ENCODE data around the gene GNPDA1. TPM values are rescaled to one million over a fixed set of nuclear protein-coding genes. Genes with fewer than 3 reads are reported as not detected.
A peak's percentile ranks its signal among the peaks of the same experiment; 100 is the strongest.

GNPDA1 gene
- total and polyA plus RNA-seq, 7 experiments from 2014 or later = 13.3 to 60.4 (median 28.5) TPM

DNA sequence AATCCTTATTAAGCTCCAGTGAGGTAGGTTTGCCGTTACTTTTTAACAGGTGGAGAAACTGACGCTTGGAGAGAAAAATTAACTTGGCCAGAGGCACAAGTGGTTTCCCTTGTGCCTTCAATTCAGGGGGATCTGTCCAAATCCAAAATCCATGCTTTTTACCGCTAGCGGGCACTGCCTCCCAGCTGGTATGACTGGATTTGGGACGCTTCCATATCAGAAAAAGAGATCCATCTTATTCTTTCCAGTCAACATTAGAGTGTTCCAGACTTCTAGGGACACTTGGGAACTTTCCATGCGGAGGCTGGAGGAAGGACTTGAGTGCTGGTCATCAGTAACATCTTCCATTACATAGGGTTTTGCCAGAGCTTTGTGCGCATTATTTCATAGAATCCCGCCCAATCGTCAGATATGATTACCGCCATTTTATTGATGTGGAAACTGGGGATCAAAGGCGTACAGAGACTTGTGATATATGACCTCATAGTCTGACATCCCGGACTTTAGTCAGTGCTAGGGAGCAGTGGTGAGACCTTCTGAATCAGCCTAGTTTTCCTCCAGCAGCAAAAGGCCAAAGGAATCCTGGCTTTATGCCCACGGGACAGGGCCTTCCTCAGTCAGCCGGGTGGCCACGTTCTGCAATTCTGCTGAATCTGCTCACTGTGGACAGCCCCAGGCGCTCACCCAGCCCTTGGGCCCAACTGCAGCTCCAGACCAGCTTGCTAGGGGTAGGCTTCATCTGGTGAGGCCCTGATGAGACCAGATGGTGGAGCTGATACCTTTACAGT, 1.1 kb upstream of the GNPDA1 start:
- no peaks in the 10 kb centered on the region for H3K27me3 ChIP-seq (ENCODE audit: control insufficient read depth in 2 of 2, insufficient read depth in 2 of 2, low read length in 2 of 2)
- DNase-seq (no peak), ATAC-seq (no peak)
- peaks cover 34 to 86% (median 79%) of the 10 kb centered on the region in 7 donors for H3K4me1 Mint-ChIP-seq
- peaks cover 0 to 3% (median 0%) of the 10 kb centered on the region in 11 donors for H3K9me3 Mint-ChIP-seq
- peak overlapping the region; percentile 74 to 93 (median 86) for H3K4me3 Mint-ChIP-seq
- CTCF ChIA-PET = interaction anchor here (0.5 to 7.6 kb wide), 13 partner anchors 10 to 130 kb away, joined by 3 to 82 read pairs (median 4); partner anchors contain the start of gene NDFIP1
- H3K4me1 ChIP-seq (ENCODE audit: control insufficient read depth in 2 of 2, insufficient read depth in 2 of 2, low read length in 2 of 2) = peaks cover 47 to 51% of the 10 kb centered on the region in 2 donors
- peaks cover 0 to 6% (median 0%) of the 10 kb centered on the region in 3 experiments for H3K36me3 ChIP-seq (ENCODE audit: control insufficient read depth in 2 of 3, insufficient read depth in 3 of 3, low read length in 3 of 3)
- peak overlapping the region; percentile 84 to 93 (median 90) for H3K27ac Mint-ChIP-seq
- peaks cover 0 to 14% (median 5%) of the 10 kb centered on the region in 5 donors for H3K36me3 Mint-ChIP-seq
- POLR2A ChIA-PET = interaction anchor here (0.5 to 7.0 kb wide), 12 partner anchors 10 to 422 kb away, joined by 3 to 80 read pairs (median 6); partner anchors contain the start of genes NDFIP1 and RNF14
- intact Hi-C loops (cut with micrococcal nuclease) = loop anchor here (2.0 to 10.0 kb wide), 5 partner anchors 13 to 991 kb away; partner anchors contain the start of gene DELE1 (in 1 of the 2)
- H3K9me3 ChIP-seq (ENCODE audit: control insufficient read depth in 2 of 3, low read length in 3 of 3) = no peaks in the 10 kb centered on the region
- no peaks in the 10 kb centered on the region for H3K27me3 Mint-ChIP-seq
- no peak overlapping the region for H3K4me3 ChIP-seq (ENCODE audit: low read length)
- H3K27ac ChIP-seq (ENCODE audit: low read depth, low read length) = no peak overlapping the region

DNA sequence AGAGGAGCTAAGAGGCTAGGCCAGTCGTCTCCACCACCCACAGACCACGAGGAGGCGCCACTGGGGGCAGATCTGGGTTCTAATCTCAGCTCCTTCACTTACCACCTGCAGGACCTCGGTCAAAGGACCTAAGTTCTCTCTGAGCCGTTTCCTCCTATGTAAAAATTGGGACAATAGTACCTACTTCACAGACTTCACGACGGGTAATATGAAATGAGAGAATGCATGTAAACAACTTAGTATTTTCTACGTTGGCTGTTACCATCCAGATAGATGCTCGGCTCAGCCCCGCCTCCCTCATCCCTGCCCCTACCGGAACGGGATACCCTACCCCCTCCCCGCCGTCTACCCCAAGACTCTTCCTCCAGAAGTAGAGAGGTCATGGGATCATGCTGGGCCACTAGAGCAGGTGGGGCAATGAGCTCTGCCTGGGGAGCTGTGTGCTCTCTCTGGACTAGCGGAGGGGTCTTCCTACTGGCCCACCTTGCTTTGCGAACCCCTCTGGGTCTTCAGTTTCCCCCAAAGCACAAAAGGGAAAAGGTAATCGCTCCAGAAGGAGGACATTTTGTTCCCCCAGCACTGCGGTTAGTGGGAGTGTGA, 541 bp downstream of the GNPDA1 start:
- Mint-ChIP-seq H3K27me3 (no peaks in the 10 kb centered on the region), H3K4me3 (peak overlapping the region; percentile 76 to 93 (median 87)), H3K27ac (peak overlapping the region; percentile 86 to 90 (median 88)), H3K9me3 (peaks cover 0 to 3% (median 0%) of the 10 kb centered on the region in 11 donors), H3K36me3 (peaks cover 4 to 24% (median 5%) of the 10 kb centered on the region in 5 donors), H3K4me1 (peaks cover 40 to 86% (median 80%) of the 10 kb centered on the region in 7 donors)
- H3K9me3 ChIP-seq (ENCODE audit: control insufficient read depth in 2 of 3, low read length in 3 of 3) = no peaks in the 10 kb centered on the region
- peaks cover 0 to 6% (median 0%) of the 10 kb centered on the region in 3 experiments for H3K36me3 ChIP-seq (ENCODE audit: control insufficient read depth in 2 of 3, insufficient read depth in 3 of 3, low read length in 3 of 3)
- peaks cover 41 to 56% of the 10 kb centered on the region in 2 donors for H3K4me1 ChIP-seq (ENCODE audit: control insufficient read depth in 2 of 2, insufficient read depth in 2 of 2, low read length in 2 of 2)
- ATAC-seq (peak; percentile 10), DNase-seq (peak in 5 of 9 donors; percentile 25 to 69 (median 29))
- ChIA-PET CTCF (interaction anchor here (0.6 to 7.6 kb wide), 18 partner anchors 9 to 144 kb away, joined by 3 to 82 read pairs (median 5); partner anchors contain the start of gene RNF14), POLR2A (interaction anchor here (0.6 to 7.0 kb wide), 21 partner anchors 8 to 131 kb away, joined by 3 to 80 read pairs (median 3); partner anchors contain the start of genes NDFIP1 and RNF14)
- H3K27ac ChIP-seq (ENCODE audit: low read depth, low read length) = peak overlapping the region; percentile 76
- intact Hi-C loops (cut with micrococcal nuclease) = loop anchor here (1.0 to 10.0 kb wide), 6 partner anchors 90 to 993 kb away; partner anchors contain the start of gene DELE1 (in 1 of the 2)
- H3K27me3 ChIP-seq (ENCODE audit: control insufficient read depth in 2 of 2, insufficient read depth in 2 of 2, low read length in 2 of 2) = no peaks in the 10 kb centered on the region
- peak overlapping the region; percentile 68 for H3K4me3 ChIP-seq (ENCODE audit: low read length)

DNA sequence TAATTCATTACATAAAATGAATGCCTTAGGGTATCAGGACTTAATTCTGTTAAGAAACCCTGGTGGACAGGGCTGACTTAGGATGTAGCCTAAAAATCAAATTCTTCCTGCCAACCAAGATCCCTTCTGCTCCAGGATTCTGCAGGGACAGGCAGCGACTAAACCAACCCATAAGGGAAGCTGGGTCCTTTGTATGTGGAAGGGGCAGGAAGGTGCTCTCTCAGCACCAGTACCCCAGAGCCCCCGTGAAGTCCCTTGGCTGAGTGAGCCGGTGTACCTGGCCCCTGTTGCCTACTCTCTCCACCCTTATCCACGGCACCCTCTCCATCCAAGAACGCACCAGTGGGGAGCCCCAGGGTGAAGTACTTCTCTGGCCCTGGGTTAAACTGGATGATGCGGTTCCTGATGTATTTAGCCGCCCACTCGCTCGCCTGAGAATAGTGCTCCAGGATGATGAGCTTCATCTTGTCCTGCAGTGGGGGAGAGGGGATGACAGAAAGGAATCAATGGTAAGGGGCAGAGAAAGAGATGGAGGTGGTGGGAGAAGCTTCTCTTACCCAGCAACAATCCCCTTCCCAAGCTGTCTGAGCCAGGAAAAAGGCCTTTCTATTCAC, 1.1 kb downstream of the GNPDA1 start:
- peaks cover 43 to 86% (median 81%) of the 10 kb centered on the region in 7 donors for H3K4me1 Mint-ChIP-seq
- DNase-seq (no peak), ATAC-seq (no peak)
- no peak overlapping the region for H3K27ac ChIP-seq (ENCODE audit: low read depth, low read length)
- H3K27me3 ChIP-seq (ENCODE audit: control insufficient read depth in 2 of 2, insufficient read depth in 2 of 2, low read length in 2 of 2) = no peaks in the 10 kb centered on the region
- ChIA-PET CTCF (interaction anchor here (0.6 to 7.6 kb wide), 18 partner anchors 9 to 143 kb away, joined by 3 to 82 read pairs (median 5); partner anchors contain the start of gene RNF14), POLR2A (interaction anchor here (0.6 to 7.0 kb wide), 17 partner anchors 9 to 132 kb away, joined by 3 to 80 read pairs (median 4); partner anchors contain the start of genes NDFIP1 and RNF14)
- H3K27me3 Mint-ChIP-seq = no peaks in the 10 kb centered on the region
- H3K27ac Mint-ChIP-seq = peak overlapping the region; percentile 86 to 90 (median 88)
- peaks cover 4 to 28% (median 10%) of the 10 kb centered on the region in 5 donors for H3K36me3 Mint-ChIP-seq
- no peaks in the 10 kb centered on the region for H3K9me3 ChIP-seq (ENCODE audit: control insufficient read depth in 2 of 3, low read length in 3 of 3)
- H3K4me3 Mint-ChIP-seq = peak overlapping the region; percentile 76 to 93 (median 87)
- H3K4me3 ChIP-seq (ENCODE audit: low read length) = peak overlapping the region; percentile 68
- intact Hi-C loops (cut with micrococcal nuclease) = loop anchor here (1.0 to 10.0 kb wide), 6 partner anchors 89 to 993 kb away; partner anchors contain the start of gene DELE1 (in 1 of the 2)
- H3K36me3 ChIP-seq (ENCODE audit: control insufficient read depth in 2 of 3, insufficient read depth in 3 of 3, low read length in 3 of 3) = peaks cover 0 to 6% (median 0%) of the 10 kb centered on the region in 3 experiments
- peaks cover 39 to 58% of the 10 kb centered on the region in 2 donors for H3K4me1 ChIP-seq (ENCODE audit: control insufficient read depth in 2 of 2, insufficient read depth in 2 of 2, low read length in 2 of 2)
- peaks cover 0 to 3% (median 0%) of the 10 kb centered on the region in 11 donors for H3K9me3 Mint-ChIP-seq

DNA sequence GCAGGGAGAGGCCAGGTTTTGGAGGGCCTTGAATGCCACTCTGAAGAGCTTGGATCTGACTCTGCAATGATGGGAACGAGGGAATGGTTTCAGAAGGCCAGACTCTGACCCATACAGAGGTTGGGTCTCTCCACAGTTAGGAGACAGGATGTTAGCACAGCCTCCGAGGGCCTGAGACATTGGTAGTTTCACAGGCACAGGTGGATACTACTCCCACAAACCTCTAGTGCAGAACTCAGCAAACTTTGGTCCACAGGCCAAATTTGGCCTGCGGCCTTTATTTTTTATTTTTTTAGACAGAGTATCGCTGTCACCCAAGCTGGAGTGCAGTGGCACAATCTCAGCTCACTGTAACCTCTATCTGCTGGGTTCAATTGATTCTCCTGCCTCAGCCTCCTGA, 2.9 kb downstream of the GNPDA1 start:
- DNase-seq = no peak
- Mint-ChIP-seq H3K36me3 (peaks cover 4 to 44% (median 19%) of the 10 kb centered on the region in 5 donors), H3K27me3 (no peaks in the 10 kb centered on the region), H3K4me3 (peak overlapping the region in 1 of 10 donors; percentile 36), H3K9me3 (peaks cover 0 to 3% (median 0%) of the 10 kb centered on the region in 11 donors), H3K4me1 (peaks cover 27 to 85% (median 80%) of the 10 kb centered on the region in 7 donors), H3K27ac (peak overlapping the region in 8 of 9 donors; percentile 3 to 89 (median 64))
- peaks cover 22 to 58% of the 10 kb centered on the region in 2 donors for H3K4me1 ChIP-seq (ENCODE audit: control insufficient read depth in 2 of 2, insufficient read depth in 2 of 2, low read length in 2 of 2)
- intact Hi-C loops (cut with micrococcal nuclease) = loop anchor here (5.0 to 10.0 kb wide), 5 partner anchors 88 to 995 kb away; partner anchors contain the start of genes DELE1 (in 1 of the 2) and SPRY4 (in 1 of the 2)
- H3K9me3 ChIP-seq (ENCODE audit: control insufficient read depth in 2 of 3, low read length in 3 of 3) = no peaks in the 10 kb centered on the region
- POLR2A ChIA-PET = interaction anchor here (0.5 to 1.6 kb wide), 4 partner anchors 15 to 423 kb away, joined by 3 to 4 read pairs (median 3); no protein-coding TSS in a partner anchor
- no peak overlapping the region for H3K4me3 ChIP-seq (ENCODE audit: low read length)
- CTCF ChIA-PET = interaction anchor here (1.2 to 7.6 kb wide), 5 partner anchors 9 to 134 kb away, joined by 3 to 82 read pairs (median 4); no protein-coding TSS in a partner anchor
- H3K27me3 ChIP-seq (ENCODE audit: control insufficient read depth in 2 of 2, insufficient read depth in 2 of 2, low read length in 2 of 2) = no peaks in the 10 kb centered on the region
- no peak overlapping the region for H3K27ac ChIP-seq (ENCODE audit: low read depth, low read length)
- peaks cover 0 to 9% (median 6%) of the 10 kb centered on the region in 3 experiments for H3K36me3 ChIP-seq (ENCODE audit: control insufficient read depth in 2 of 3, insufficient read depth in 3 of 3, low read length in 3 of 3)
- no peak for ATAC-seq

DNA sequence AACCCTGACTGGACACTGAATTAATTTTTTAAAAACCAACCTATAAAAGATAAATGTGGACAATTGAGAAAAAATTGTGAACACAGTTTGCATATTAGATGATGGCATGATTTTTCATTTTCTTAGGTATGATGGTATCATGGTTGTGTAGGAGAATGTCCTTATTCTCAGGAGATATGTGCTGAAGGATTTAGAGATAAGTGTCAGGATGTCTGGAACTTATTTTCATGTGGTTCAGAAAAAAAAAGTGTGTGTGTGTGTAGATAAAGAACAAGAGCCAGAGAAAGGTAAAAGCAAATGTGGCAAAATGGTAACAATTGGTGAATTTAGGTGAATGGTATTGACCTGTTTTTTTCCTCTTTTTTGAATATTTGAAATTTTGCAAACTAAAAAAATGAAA, 4.0 kb downstream of the GNPDA1 start:
- peak overlapping the region in 6 of 9 donors; percentile 3 to 89 (median 51) for H3K27ac Mint-ChIP-seq
- H3K9me3 Mint-ChIP-seq = peaks cover 0 to 3% (median 0%) of the 10 kb centered on the region in 11 donors
- H3K4me3 Mint-ChIP-seq = no peak overlapping the region
- Histone ChIP-seq H3K27me3 (ENCODE audit: control insufficient read depth in 2 of 2, insufficient read depth in 2 of 2, low read length in 2 of 2) (no peaks in the 10 kb centered on the region), H3K27ac (ENCODE audit: low read depth, low read length) (no peak overlapping the region), H3K4me3 (ENCODE audit: low read length) (no peak overlapping the region), H3K36me3 (ENCODE audit: control insufficient read depth in 2 of 3, insufficient read depth in 3 of 3, low read length in 3 of 3) (peaks cover 0 to 17% (median 6%) of the 10 kb centered on the region in 3 experiments), H3K9me3 (ENCODE audit: control insufficient read depth in 2 of 3, low read length in 3 of 3) (no peaks in the 10 kb centered on the region), H3K4me1 (ENCODE audit: control insufficient read depth in 2 of 2, insufficient read depth in 2 of 2, low read length in 2 of 2) (peaks cover 20 to 60% of the 10 kb centered on the region in 2 donors)
- peaks cover 4 to 52% (median 19%) of the 10 kb centered on the region in 5 donors for H3K36me3 Mint-ChIP-seq
- H3K4me1 Mint-ChIP-seq = peaks cover 34 to 84% (median 81%) of the 10 kb centered on the region in 7 donors
- POLR2A ChIA-PET = no interaction called here
- CTCF ChIA-PET = interaction anchor here (0.6 to 1.4 kb wide), 3 partner anchors 8 to 437 kb away, joined by 3 to 4 read pairs (median 3); no protein-coding TSS in a partner anchor
- ATAC-seq = no peak
- intact Hi-C loops (cut with micrococcal nuclease) = loop anchor here (5.0 to 10.0 kb wide), 2 partner anchors 213 to 316 kb away; partner anchors contain the start of gene SPRY4 (in 1 of the 2)
- DNase-seq = no peak
- H3K27me3 Mint-ChIP-seq = no peaks in the 10 kb centered on the region

Data from naive thymus-derived CD4-positive, alpha-beta T cell (primary cell).